Measurements from ENCODE around the gene WDR44.
"Not testable (repeated sequence)": the region's sequence is repeated elsewhere in the genome, so short reads cannot be mapped to it uniquely, and the experiment has no call there.

The WDR44 gene

GRCh38 chrX:118345464-118346257, at the start of gene WDR44:
TSS of gene WDR44 (plus strand) at chrX:118346106. CDS start at chrX:118346504, 398 bp downstream.
- DNase-seq (ENCODE audit: low read depth): peak; percentile 89

GRCh38 chrX:118305827-118306226, 40.1 kb upstream of the WDR44 start:
- DNase-seq (ENCODE audit: low read depth): not testable (repeated sequence)

GRCh38 chrX:118315529-118315928, 30.4 kb upstream of the WDR44 start:
- DNase-seq (ENCODE audit: low read depth): no peak

GRCh38 chrX:118324588-118324987, 21.3 kb upstream of the WDR44 start:
- DNase-seq (ENCODE audit: low read depth): no peak

GRCh38 chrX:118325453-118325852, 20.5 kb upstream of the WDR44 start:
- DNase-seq (ENCODE audit: low read depth): no peak

GRCh38 chrX:118329175-118329574, 16.7 kb upstream of the WDR44 start:
- DNase-seq (ENCODE audit: low read depth): no peak

- DNase-seq (ENCODE audit: low read depth): no peak
Measured at GRCh38 chrX:118337687-118338086, 8.2 kb upstream of the WDR44 start.

- no peak for DNase-seq (ENCODE audit: low read depth)
Measured at GRCh38 chrX:118338930-118339329, 7.0 kb upstream of the WDR44 start.

- DNase-seq (ENCODE audit: low read depth): no peak
Measured at GRCh38 chrX:118345045-118345463, 852 bp upstream of the WDR44 start.

- peak; percentile 36 for DNase-seq (ENCODE audit: low read depth)
Measured at GRCh38 chrX:118346258-118347094, 570 bp downstream of the WDR44 start.

GRCh38 chrX:118347131-118347530, 1.2 kb downstream of the WDR44 start:
- no peak for DNase-seq (ENCODE audit: low read depth)

- no peak for DNase-seq (ENCODE audit: low read depth)
Measured at GRCh38 chrX:118347736-118348135, 1.8 kb downstream of the WDR44 start.

- DNase-seq (ENCODE audit: low read depth): no peak
Measured at GRCh38 chrX:118348186-118348810, 2.4 kb downstream of the WDR44 start.

GRCh38 chrX:118349188-118349587, 3.3 kb downstream of the WDR44 start:
- DNase-seq (ENCODE audit: low read depth): no peak

GRCh38 chrX:118350221-118350620, 4.3 kb downstream of the WDR44 start:
- no peak for DNase-seq (ENCODE audit: low read depth)

- DNase-seq (ENCODE audit: low read depth): no peak
Measured at GRCh38 chrX:118350706-118351105, 4.8 kb downstream of the WDR44 start.

GRCh38 chrX:118352566-118352965, 6.7 kb downstream of the WDR44 start:
- no peak for DNase-seq (ENCODE audit: low read depth)

- DNase-seq (ENCODE audit: low read depth): no peak
Measured at GRCh38 chrX:118353081-118353850, 7.4 kb downstream of the WDR44 start.

- no peak for DNase-seq (ENCODE audit: low read depth)
Measured at GRCh38 chrX:118355225-118355920, 9.5 kb downstream of the WDR44 start.

GRCh38 chrX:118356154-118356701, 10.3 kb downstream of the WDR44 start:
- DNase-seq (ENCODE audit: low read depth): no peak

Measured in activated T-cell treated with anti-CD3 and anti-CD28 coated beads for 1 hour (primary cell).